ENCODE measurements around the gene SPDYE4. TPM values are rescaled to one million over a fixed set of nuclear protein-coding genes. Genes with fewer than 3 reads are reported as not detected.
A peak's percentile ranks its signal among the peaks of the same experiment; 100 is the strongest.

Gene SPDYE4
- total RNA-seq, 1 donor from 2014 or later = not detected

DNA sequence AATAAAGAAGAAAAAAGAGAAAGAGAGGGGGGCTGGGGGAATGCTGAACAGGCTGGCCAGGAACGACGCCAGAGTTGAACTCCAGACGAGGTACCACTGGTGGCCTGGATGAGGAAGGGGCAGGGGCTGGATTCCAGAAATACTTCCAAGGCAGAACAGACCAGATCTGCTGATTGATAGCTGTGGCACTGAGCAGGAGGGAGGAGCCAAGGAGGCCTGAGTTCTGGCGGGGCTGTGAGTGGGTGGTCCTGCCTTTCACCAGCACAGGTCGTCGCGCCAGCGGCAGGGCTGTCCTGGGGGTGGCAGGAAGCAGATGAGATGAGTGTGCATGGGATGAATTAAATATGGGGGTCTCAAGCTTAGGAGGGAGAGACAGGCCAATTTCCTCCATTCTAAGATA lies 19.2 kb downstream of the SPDYE4 start:
- TF ChIP-seq, protein P1, sequence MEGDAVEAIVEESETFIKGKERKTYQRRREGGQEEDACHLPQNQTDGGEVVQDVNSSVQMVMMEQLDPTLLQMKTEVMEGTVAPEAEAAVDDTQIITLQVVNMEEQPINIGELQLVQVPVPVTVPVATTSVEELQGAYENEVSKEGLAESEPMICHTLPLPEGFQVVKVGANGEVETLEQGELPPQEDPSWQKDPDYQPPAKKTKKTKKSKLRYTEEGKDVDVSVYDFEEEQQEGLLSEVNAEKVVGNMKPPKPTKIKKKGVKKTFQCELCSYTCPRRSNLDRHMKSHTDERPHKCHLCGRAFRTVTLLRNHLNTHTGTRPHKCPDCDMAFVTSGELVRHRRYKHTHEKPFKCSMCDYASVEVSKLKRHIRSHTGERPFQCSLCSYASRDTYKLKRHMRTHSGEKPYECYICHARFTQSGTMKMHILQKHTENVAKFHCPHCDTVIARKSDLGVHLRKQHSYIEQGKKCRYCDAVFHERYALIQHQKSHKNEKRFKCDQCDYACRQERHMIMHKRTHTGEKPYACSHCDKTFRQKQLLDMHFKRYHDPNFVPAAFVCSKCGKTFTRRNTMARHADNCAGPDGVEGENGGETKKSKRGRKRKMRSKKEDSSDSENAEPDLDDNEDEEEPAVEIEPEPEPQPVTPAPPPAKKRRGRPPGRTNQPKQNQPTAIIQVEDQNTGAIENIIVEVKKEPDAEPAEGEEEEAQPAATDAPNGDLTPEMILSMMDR (IDR thresholded peaks at IDR 0.05; ENCODE audit: insufficient read depth, low read depth, low read length) = no peak
- no peak for TF ChIP-seq EZH2 (IDR thresholded peaks at IDR 0.05; ENCODE audit: insufficient read depth, low read length)
- H3K27ac ChIP-seq (ENCODE audit: low read depth, low read length) = no peak overlapping the region
- Mint-ChIP-seq H3K36me3 (ENCODE audit: low read depth, unreplicated experiment) (no peaks in the 10 kb centered on the region), H3K27ac (ENCODE audit: unreplicated experiment) (peak overlapping the region; percentile 59), H3K9me3 (ENCODE audit: unreplicated experiment) (no peaks in the 10 kb centered on the region), H3K4me3 (ENCODE audit: unreplicated experiment) (peak overlapping the region; percentile 67), H3K27me3 (ENCODE audit: low read depth, unreplicated experiment) (peaks cover 40% of the 10 kb centered on the region), H3K4me1 (ENCODE audit: low read depth, unreplicated experiment) (peaks cover 4% of the 10 kb centered on the region)
- peaks cover 8% of the 10 kb centered on the region for H3K27me3 ChIP-seq (ENCODE audit: insufficient read depth, low read length)
- no peak overlapping the region for H3K9ac ChIP-seq (ENCODE audit: low read length)
- H3K4me2 ChIP-seq (ENCODE audit: low read length) = no peak overlapping the region
- H3K36me3 ChIP-seq (ENCODE audit: insufficient read depth, low read length) = no peaks in the 10 kb centered on the region
- no peak overlapping the region for H3K4me3 ChIP-seq (ENCODE audit: insufficient read depth, low read depth, low read length)
- H4K20me1 ChIP-seq (ENCODE audit: insufficient read depth, low read length) = no peaks in the 10 kb centered on the region
- H3K79me2 ChIP-seq (ENCODE audit: insufficient read depth, low read length) = no peaks in the 10 kb centered on the region
- DNase-seq (ENCODE audit: low read depth) (no peak), FAIRE-seq (no peak)
- H2AFZ ChIP-seq (ENCODE audit: low read depth, low read length) = peak overlapping the region; percentile 52
- no peaks in the 10 kb centered on the region for H3K9me3 ChIP-seq (ENCODE audit: insufficient read depth, low read depth, low read length)
- no peaks in the 10 kb centered on the region for H3K4me1 ChIP-seq (ENCODE audit: insufficient read depth, low read length)

DNA sequence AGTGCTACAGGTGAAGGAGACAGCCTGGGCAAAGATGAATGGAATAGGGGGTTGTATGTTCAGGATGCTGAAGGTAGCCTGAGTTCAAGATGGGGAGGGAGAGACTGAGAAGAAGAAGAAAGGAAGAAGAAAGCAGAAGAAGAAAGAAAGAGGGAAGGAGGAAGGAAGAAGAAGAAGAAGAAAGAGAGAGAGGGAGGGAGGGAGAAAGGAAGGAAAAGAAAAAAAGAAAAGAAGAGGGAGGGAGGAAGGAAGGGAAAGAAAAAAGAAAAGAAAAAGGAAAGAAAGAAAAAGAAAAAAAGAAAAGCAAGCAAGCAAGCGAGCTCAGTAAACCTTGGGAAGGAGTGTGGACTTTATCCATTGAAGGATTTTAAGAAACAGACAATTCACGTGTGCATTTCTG lies 21.6 kb downstream of the SPDYE4 start:
- no peaks in the 10 kb centered on the region for H3K9me3 Mint-ChIP-seq (ENCODE audit: unreplicated experiment)
- peaks cover 8% of the 10 kb centered on the region for H3K27me3 ChIP-seq (ENCODE audit: insufficient read depth, low read length)
- H3K4me3 ChIP-seq (ENCODE audit: insufficient read depth, low read depth, low read length) = no peak overlapping the region
- TF ChIP-seq, protein P1 (IDR thresholded peaks at IDR 0.05; ENCODE audit: insufficient read depth, low read depth, low read length) = no peak
- TF ChIP-seq EZH2 (IDR thresholded peaks at IDR 0.05; ENCODE audit: insufficient read depth, low read length) = no peak
- H3K36me3 Mint-ChIP-seq (ENCODE audit: low read depth, unreplicated experiment) = no peaks in the 10 kb centered on the region
- peaks cover 7% of the 10 kb centered on the region for H3K4me1 Mint-ChIP-seq (ENCODE audit: low read depth, unreplicated experiment)
- no peak overlapping the region for H3K4me3 Mint-ChIP-seq (ENCODE audit: unreplicated experiment)
- H4K20me1 ChIP-seq (ENCODE audit: insufficient read depth, low read length) = no peaks in the 10 kb centered on the region
- H3K4me2 ChIP-seq (ENCODE audit: low read length) = no peak overlapping the region
- H3K79me2 ChIP-seq (ENCODE audit: insufficient read depth, low read length) = no peaks in the 10 kb centered on the region
- no peaks in the 10 kb centered on the region for H3K36me3 ChIP-seq (ENCODE audit: insufficient read depth, low read length)
- no peak for FAIRE-seq
- DNase-seq (ENCODE audit: low read depth) = no peak
- H3K27ac Mint-ChIP-seq (ENCODE audit: unreplicated experiment) = no peak overlapping the region
- no peaks in the 10 kb centered on the region for H3K9me3 ChIP-seq (ENCODE audit: insufficient read depth, low read depth, low read length)
- no peak overlapping the region for H3K27ac ChIP-seq (ENCODE audit: low read depth, low read length)
- H3K4me1 ChIP-seq (ENCODE audit: insufficient read depth, low read length) = no peaks in the 10 kb centered on the region
- no peak overlapping the region for H3K9ac ChIP-seq (ENCODE audit: low read length)
- no peak overlapping the region for H2AFZ ChIP-seq (ENCODE audit: low read depth, low read length)
- peaks cover 24% of the 10 kb centered on the region for H3K27me3 Mint-ChIP-seq (ENCODE audit: low read depth, unreplicated experiment)

DNA sequence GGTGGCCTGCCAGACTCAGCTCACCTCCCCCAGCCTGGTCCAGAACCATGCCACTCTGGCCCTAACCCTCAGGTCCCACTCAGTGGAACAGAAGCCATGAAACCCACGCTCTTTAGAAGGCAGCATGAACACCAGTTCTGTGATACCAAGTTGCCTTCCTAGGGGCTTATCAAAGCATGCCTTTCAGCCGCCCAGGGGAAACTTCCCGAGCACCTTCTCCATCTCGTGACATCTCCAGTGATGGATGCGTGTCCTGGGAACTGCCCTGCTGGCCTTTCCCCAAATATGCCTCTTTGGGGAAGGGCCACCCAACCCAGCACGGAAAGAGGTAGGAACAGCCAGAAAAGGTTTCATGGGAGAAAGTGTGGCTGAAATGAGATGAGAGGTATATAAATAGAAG lies 22.0 kb downstream of the SPDYE4 start:
- no peak overlapping the region for H3K9ac ChIP-seq (ENCODE audit: low read length)
- no peaks in the 10 kb centered on the region for H4K20me1 ChIP-seq (ENCODE audit: insufficient read depth, low read length)
- no peak overlapping the region for H3K4me2 ChIP-seq (ENCODE audit: low read length)
- no peaks in the 10 kb centered on the region for H3K4me1 ChIP-seq (ENCODE audit: insufficient read depth, low read length)
- H3K27ac ChIP-seq (ENCODE audit: low read depth, low read length) = no peak overlapping the region
- Mint-ChIP-seq H3K4me1 (ENCODE audit: low read depth, unreplicated experiment) (peaks cover 7% of the 10 kb centered on the region), H3K27me3 (ENCODE audit: low read depth, unreplicated experiment) (peaks cover 22% of the 10 kb centered on the region), H3K36me3 (ENCODE audit: low read depth, unreplicated experiment) (no peaks in the 10 kb centered on the region), H3K4me3 (ENCODE audit: unreplicated experiment) (no peak overlapping the region), H3K27ac (ENCODE audit: unreplicated experiment) (no peak overlapping the region), H3K9me3 (ENCODE audit: unreplicated experiment) (no peaks in the 10 kb centered on the region)
- H3K4me3 ChIP-seq (ENCODE audit: insufficient read depth, low read depth, low read length) = no peak overlapping the region
- H2AFZ ChIP-seq (ENCODE audit: low read depth, low read length) = no peak overlapping the region
- TF ChIP-seq, protein P1 (IDR thresholded peaks at IDR 0.05; ENCODE audit: insufficient read depth, low read depth, low read length) = no peak
- no peak for TF ChIP-seq EZH2 (IDR thresholded peaks at IDR 0.05; ENCODE audit: insufficient read depth, low read length)
- no peak for FAIRE-seq
- no peaks in the 10 kb centered on the region for H3K79me2 ChIP-seq (ENCODE audit: insufficient read depth, low read length)
- peaks cover 8% of the 10 kb centered on the region for H3K27me3 ChIP-seq (ENCODE audit: insufficient read depth, low read length)
- H3K36me3 ChIP-seq (ENCODE audit: insufficient read depth, low read length) = no peaks in the 10 kb centered on the region
- DNase-seq (ENCODE audit: low read depth) = no peak
- no peaks in the 10 kb centered on the region for H3K9me3 ChIP-seq (ENCODE audit: insufficient read depth, low read depth, low read length)

All from astrocyte (in vitro differentiated cells and primary cell).